ENCODE measurements around the gene PTPRN2.
"Not testable (repeated sequence)": the region's sequence is repeated elsewhere in the genome, so short reads cannot be mapped to it uniquely, and the experiment has no call there.

The PTPRN2 gene

DNA sequence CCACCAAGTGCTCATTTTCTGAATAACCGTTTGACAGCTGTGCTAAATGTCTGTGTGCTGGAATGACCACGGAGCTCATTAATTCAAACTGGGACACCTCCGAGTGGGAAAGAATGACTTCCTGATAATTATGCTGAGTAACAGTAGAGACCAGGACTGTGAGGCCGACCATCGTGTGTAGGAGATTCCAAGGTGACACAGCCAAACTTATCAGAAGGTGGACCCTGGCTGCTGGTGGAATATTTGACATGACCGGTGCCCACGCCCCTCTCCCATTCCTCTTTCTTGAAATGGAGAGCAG is 400.0 kb downstream of the PTPRN2 start:
- DNase-seq, result no peak

DNA sequence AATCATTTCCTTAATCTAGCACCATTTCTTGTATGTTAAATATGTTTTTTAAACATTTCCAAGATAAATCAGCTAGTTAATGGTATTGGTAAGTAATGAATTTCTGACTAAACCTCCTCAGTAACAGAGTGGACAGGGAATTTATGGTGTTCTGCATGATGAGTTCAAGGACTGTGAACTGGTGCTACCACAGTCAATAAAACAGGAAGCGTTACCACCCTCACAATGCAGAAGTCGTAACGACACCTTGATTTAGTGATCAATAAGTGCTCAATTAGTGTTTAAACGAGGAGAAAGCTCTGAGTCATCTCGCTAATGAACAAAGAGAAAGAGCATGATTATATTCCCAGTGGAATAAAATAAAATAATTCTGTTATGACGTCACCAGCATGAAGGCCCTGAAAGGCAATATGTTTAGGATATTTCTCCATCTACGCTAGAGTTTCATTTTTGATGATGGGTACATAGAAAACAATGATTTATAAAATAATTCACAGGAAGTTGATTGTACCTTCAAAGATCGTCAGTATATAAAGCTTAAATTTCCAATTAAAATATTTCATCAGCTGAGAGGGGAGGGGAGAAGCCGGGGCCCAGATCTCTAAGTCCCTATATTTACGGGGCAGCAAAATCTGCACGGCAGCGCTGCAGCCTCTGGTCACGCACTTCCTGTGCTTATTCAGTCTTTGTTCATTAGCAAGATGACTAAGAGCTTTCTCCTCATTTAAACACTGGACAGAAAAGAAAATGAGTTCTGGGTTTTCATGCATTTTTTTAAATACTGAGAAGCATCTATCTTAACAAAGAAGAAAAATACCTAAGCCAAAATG is 400.5 kb downstream of the PTPRN2 start:
- no peak for DNase-seq

DNA sequence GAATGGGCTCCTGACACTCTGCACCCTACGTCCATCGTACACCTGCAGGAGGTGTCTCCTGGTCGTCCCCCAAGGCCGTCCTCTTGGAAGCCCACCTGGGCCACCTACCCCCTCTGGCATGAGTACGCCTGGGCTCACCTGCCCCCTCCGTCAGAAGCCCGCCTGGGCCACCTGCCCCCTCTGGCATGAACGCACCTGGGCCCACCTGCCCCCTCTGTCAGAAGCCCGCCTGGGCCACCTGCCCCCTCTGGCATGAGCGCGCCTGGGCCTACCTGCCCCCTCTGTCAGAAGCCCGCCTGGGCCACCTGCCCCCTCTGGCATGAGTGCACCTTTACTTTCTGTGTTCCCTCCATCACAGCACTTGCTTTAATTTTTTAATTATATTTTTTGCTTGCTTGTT is 401.2 kb downstream of the PTPRN2 start:
- no peak for DNase-seq

DNA sequence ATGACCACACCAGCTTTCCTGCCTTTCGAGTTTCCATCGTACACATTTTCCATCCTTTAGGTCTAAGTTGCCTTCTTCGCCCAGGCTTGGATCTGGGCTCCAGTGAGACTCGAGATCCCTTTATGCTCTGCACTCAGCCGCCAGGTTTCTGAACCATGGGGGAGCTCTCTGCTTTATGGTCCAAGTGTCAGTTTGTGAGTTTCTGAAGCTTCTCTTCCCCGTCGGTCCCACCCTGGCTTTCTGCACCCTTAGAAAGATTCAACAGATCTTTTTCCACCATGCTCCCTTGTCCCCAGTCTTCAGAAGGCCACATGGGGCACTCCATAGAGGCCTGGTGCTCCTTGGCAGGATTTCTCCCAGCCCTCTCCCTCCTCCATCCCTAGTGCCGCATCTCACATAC is 402.0 kb downstream of the PTPRN2 start:
- no peak for DNase-seq

DNA sequence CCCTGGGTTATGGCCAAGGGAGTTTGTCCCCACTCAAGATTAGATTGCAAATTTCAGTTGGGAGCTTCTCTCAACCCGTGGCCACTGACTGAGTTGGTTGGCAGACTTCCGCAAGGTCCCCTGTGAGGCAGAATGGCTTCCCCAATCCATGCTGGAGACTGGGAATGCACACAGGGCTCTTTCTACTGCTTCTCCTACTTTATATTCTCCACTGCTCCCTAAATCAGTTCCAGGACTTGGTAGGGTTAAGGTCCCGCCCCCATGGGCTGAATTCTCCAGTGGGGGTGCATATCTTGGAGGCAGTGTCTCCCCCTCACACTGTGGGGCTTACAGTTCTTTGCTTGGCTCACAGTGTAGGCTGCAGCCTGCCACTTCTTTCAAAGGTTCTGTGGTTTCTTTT is 404.2 kb downstream of the PTPRN2 start:
- DNase-seq, result no peak

DNA sequence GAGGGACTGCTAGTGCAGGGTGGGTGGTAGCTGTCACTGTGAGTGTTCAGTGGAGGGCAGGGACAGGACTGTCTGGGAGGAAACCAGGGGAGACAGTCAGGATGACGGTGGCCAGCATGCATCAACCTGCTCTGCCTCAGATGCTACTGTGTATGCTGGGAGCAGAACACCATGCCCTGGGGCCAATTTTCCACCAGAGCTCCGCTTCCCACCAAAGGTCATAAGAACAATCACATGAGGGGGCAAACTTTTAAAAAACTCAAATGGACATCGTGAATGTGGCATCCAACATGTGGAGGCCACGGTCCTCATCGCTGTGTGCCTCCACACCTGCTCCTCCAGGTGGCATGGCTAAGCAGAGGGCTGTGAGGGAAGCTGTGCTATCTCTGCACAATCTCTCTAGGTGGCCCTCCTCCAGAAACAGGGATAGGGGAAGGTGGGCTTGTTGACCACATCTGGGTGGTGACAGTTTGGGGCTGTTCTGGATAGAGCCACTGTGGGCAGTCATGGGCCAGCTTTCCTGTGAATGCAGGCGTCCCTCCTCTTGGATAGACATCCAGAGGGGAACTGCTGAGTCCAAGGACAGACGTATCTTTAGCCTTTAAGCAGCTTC is 411.0 kb downstream of the PTPRN2 start:
- no peak for DNase-seq

DNA sequence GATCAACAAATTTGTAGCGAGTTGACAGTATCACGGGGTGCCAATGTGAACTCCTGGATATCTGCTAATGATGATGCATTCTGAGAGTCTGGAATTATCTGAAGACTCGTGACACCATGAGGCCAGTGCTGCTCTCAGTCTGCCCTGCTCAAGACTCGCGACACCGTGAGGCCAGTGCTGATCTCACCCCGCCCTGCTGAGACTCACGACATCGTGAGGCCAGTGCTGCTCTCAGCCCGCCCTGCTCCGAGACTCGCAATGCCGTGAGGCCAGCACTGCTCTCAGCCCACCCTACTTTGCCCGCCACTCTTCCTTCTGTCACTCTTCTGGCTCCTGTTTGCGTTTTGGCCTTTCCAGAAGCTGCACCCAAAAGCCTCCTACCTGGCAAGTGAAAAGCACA is 411.8 kb downstream of the PTPRN2 start:
- no peak for DNase-seq

DNA sequence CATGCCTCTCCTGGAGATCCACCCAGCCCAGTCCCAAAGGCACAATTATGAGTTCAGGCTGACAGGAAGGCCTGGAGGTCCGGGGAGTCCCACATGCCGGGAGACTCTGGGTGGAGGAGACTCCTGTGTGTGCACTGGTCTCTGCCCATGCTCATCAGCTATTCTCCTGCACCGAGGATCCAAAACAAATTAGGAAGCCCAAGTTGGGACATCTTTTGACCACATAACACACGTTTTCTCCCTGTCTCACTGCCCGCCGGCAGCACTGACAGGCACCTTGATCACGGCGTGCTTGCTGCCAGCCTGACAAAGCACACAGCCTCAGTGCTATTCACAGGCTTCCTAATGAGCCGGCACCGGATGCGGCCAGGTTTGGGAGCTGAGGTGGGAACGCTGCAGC is 412.7 kb downstream of the PTPRN2 start:
- no peak for DNase-seq

DNA sequence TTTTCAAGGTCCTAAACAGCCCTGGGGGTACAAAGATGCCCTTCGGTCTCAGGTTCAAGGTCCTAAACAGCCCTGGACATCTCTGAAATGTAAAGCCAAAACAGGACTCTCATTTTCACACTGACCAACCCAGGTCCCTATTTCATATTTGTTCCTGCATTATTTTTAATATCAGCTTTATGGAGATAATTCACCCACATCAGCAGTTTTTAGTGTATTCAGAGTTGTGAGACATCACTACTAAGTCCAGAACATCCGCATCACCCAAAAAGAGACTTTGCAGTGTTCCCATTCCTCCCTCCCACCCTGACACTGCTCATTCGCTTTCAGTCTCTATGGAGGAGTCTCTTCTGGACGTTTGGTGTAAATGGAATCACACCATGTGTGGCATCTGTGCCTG is 420.2 kb downstream of the PTPRN2 start:
- DNase-seq, result no peak

DNA sequence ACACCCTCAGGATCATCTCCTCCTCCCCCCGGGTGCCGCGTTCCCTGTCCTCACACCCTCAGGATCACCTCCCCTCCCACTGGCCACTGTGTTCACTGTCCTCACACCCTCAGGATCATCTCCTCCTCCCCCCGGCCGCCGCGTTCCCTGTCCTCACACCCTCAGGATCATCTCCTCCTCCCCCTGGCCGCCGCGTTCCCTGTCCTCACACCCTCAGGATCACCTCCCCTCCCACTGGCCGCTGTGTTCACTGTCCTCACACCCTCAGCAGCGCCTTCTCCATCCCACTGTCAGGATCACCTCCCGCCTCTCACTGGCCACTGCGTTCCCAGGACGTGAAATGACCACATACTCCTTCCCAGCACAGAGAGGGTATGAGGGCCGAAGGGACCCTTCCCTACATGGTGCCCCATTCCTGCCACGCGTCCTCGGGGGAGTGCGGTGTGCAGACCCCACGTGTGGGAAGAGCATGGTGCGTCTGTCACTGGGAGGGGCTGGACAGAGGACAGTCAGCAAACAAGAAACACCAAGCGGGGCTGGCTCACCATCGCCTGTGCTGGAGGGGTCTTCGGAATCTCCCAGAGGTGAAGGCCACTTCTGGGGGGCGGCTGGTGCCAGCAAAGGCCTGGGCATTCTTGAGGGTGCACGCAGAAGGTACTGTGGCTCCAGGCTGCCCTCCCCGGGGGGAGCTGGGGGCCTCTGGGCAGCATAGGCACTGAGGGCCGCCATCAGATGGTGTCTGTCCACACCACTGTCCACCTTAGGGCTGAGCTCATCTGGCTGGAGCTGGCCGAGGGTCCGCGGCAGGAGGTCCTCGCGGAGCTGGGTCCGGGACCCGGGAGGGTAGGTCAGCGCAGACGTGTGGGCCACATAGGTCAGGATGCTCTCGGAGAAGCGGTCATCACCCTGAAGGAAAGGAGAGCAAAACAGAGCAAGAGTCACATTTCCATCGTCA is 421.0 kb downstream of the PTPRN2 start:
- DNase-seq, result no peak

DNA sequence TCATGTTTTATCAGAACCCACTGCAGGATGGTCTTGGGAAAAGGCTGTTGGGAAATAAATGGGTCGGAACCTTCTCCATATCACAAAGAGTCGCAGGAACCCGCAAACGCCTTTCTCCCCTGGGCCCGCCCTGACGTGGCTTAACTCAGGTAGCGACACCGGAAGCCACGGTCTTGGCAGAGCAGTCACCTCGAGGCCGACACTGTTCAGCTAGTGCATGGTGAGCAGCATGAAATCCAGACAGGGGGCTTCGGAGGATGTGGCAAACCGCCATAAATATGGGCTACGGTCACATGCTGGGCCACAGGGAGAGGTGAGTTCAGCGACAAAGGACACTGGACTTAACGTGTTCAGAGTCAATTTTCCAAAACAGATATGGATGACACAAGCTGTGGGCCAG is 421.9 kb downstream of the PTPRN2 start:
- DNase-seq, result no peak

DNA sequence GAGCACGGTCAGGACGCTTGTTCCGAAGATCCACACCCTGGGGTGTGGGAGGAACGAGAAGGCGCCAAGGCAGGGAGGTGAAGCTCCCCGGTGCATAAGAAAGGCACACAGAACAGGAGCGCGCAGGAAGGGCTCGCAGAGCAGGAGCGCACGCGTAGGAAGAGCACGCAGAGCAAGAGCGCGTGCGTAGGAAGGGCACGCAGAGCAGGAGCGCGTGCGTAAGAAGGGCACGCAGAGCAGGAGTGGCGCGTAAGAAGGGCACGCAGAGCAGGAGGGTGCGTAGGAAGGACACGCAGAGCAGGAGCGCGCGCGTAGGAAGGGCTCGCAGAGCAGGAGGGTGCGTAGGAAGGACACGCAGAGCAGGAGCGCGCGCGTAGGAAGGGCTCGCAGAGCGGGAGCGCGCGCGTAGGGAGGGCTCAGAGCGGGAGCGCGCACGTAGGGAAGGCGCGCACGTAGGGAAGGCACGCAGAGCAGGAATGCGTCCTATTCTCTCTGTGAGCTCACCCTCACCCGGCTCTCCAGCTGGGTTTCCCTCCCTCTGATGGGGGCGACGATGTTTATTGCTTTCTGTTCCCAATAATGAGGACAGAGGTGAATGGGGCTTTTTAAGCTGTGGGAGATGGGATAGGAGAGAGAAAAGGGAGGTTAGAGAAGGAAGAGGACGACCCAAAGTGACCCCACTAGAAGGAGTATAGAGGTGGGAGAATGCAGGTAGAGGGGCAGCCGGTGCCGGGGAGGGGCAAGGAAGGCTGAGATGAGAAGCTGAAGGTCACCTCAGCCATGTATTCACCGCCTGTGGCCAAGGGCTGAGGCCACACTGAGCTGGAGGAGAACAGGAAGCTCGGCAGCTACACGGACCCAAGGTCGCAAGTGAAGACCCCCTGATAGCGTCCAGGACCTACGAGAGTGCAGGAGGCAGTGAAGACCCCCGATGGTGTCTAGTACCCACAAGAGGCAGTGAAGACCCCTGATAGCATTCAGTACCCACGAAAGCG is 423.2 kb downstream of the PTPRN2 start:
- DNase-seq, result no peak

DNA sequence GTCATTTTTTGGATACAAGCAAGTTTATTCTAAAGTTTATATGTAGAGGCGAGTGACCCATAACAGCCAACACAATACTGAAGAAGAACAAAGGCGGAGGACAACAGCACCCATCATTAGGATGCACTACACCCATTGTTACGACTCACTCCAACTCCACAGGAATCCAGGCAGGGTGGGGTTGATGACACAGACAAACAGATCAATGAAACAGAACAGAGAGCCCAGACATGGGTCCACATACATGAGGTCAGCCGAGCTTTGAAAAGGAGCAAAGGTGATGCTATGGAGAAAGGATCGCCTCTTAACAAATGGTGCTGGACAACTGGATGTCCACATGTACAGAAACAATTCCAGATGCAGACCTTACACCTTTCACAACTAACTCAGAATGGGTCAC is 426.4 kb downstream of the PTPRN2 start:
- DNase-seq, result no peak

DNA sequence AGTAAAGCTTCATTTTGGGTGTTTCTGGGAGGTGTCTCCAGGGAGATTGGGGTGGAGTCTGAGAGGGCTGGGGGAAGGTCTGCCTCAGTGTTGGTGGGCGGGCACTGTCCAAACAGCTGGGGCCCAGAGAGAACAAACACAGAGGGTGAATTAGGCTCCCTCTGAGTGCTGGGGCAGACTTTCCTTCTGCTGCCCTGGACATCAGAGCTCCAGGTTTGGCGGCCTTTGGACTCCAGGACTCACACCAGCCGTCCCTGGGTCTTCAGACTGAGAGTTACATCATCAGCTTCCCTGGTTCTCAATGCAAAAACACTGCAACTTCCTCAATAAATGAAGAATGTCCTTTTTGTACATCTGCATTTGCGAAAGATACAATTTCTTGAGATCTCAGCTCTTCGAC is 427.4 kb downstream of the PTPRN2 start:
- no peak for DNase-seq

DNA sequence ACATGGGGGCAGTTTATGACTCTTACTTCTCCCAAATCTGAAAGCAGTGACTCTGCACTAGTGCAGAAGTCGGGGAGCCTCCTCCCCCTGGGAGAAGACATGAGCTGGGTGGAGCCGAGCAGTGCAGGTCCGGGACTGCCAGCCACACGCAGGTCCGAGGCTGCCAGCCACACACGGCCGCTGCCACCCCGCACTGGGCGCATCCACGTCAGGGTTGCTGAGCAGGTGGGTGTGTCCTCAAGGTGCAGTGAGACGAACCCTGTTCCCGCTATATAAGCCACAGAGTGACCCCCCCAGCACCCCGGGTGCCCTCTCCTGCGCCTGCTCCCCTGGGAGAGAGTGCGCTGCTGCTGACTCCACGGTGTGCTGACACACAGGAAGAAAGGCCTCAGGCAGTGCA is 430.2 kb downstream of the PTPRN2 start:
- DNase-seq, result no peak

DNA sequence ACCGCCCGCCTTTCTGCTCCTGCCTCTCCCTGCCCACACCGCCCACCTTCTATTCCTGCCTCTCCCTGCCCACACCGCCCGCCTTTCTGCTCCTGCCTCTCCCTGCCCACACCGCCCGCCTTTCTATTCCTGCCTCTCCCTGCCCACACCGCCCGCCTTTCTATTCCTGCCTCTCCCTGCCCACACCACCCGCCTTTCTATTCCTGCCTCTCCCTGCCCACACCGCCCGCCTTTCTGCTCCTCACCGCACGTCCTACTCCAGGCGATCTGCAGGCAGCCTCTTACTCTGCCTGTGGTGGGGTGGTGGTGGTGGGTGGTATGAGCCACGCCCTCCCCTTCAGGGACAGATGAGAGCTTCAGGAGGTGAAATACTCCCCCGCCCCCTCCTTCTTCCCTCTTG is 436.4 kb downstream of the PTPRN2 start:
- peak in 1 of 2 donors; percentile 36 for DNase-seq

DNA sequence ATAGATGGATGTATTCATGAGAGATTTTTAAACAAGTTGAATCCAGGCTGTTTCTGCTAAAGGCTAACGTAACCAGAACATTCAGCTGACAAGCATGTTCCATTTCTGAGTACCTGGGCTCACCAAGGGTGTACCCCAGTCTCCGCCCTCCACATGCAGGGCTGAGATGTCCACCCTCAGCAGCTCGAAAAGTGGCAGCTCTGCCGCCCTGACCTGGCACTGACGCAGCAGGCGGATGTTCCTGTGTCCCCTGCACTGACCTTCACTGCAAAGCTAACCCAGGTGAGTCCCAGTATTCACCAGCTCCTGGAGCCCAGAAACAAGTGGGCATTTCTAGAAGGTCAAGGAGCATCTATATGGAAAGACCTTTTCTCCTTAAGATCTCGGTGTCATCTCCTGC is 437.4 kb downstream of the PTPRN2 start:
- DNase-seq, result no peak

DNA sequence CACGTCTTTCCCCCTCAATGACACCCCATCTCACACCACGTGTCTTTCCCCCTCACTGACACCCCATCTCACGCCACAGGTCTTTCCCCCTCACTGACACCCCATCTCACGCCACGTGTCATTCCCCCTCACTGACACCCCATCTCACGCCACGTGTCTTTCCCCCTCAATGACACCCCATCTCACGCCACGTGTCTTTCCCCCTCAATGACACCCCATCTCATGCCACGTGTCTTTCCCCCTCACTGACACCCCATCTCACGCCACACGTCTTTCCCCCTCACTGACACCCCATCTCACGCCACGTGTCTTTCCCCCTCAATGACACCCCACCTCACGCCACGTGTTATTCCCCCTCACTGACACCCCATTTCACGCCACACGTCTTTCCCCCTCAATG is 440.2 kb downstream of the PTPRN2 start:
- DNase-seq, result not testable (repeated sequence)

DNA sequence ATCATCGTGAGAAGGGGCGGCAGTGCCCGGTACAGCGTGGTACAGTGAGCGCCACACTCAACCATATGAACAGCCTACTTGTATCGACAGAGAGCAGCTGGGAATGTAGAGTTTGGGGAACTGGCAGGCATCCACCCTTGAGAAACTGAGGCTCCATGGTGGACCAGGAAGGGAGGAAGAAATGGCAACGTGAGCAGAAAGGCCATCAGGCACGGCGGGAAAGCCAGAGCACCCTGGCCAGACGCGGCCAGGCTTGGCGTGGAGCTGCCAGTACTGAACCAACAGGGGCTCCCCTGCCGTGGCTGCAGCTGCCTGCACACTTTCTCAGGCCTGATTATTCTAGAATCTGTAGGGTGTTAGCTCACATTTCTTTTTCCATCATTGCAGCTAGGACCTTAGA is 442.3 kb downstream of the PTPRN2 start:
- DNase-seq, result no peak

DNA sequence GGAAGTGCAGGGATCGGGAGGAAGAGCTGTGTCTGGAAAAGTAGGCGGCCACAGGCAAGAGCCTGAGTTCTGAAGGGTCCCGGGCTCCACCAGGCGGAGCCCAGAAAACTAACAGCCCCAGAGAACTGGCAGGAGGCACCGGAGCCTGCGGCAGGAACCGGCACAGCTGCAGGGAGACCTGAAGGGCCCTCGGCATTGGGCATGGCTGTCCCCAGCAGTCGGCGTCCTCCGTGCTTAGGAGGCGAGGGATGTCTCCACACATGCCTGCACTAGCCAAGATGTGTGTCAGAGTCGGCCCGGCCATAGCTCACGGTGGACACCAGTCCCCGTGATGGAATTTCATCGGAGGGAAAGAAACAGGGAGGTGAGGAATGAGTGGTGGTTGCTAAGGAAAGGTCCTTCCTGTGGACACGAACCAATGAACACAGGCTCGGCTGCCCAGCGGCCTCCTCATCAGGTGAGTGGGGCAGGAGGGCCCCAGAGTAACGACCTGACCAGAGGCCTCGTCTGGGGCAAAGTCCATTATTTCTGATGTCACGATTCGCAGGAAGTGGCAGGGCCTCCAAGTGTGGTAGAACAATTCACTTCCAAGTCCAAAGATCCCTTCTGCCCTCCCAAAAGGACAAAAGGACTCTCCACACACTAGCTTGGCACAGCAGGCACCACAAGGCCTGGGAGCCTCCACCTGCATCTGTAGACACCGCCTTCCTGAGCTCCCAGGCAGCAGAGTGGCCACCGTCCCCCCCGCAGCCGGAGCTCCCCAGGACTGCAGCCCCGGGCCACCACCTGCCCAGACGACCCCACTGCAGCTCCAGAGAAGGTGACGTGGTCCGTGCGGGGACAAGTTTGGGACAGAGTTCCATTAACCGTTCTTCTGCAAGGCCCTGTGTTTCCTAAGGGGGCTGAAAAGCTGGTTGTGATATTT is 444.2 kb downstream of the PTPRN2 start:
- no peak for DNase-seq

DNA sequence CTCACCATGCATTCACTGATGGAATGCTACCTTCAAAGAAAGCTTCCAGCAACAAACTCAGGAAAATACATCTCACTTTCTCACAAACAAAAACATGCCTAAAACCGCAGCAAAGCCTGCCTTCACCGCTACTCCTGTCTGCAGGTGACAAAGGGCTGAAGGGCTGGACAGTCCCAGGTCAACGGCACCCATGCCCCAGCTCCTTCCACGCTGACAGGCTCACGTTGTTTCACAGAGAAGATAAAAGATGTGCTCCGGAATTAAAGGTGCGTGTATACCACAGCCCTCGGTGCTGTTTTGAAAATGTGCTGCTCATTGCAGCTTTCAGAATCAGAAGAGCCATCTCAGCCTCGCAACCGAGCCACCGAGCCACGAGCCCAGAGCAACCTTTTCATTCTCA is 445.0 kb downstream of the PTPRN2 start:
- no peak for DNase-seq
